Measurements from ENCODE around the gene GOLGA8B.
"Not testable (repeated sequence)": the region's sequence is repeated elsewhere in the genome, so short reads cannot be mapped to it uniquely, and the experiment has no call there.

The GOLGA8B gene

DNA sequence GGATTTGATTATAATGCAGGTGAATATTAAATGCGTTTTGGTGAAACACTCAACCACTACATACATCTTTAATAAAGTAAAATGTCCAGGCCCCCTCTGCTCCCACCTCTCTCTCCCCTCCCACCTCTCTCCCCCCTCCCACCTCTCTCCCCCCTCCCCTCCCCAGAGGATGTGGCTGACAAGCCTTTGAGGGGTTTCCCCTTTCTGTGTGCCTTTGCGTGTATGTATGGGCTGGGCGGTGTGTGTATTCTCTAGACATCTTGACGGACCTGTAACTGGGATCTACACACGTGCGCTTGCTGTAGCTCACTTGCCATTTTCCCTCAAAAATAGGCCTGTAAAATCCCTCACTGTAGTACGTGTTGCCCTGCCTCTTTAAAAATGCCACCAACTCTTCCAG is 28.3 kb downstream of the GOLGA8B start:
- not testable (repeated sequence) for DNase-seq

DNA sequence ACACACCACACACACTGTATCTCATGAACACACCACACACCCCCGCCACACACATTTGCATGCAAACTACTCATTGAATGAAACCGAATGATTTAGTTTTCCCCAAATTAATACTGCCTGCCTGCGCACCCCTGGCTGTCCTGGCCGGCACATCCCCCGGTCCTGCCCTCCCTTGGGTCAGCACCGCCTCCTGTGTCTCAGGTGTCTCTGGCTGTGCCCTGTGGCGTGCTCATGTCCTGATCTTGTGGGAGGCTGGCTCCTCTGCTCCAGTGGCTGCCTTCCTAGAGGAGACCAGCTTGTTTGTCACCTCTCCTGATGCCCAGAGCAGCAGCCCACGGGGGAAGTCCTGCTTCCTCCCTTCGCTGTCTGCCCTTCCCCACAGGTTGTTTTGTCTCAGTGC is 28.7 kb downstream of the GOLGA8B start:
- not testable (repeated sequence) for DNase-seq

GRCh38 chr15:34554126-34554525 is 29.3 kb downstream of the GOLGA8B start:
- DNase-seq: not testable (repeated sequence)

- DNase-seq: not testable (repeated sequence)
Measured at GRCh38 chr15:34550129-34550528, 33.3 kb downstream of the GOLGA8B start.

- DNase-seq: not testable (repeated sequence)
Measured at GRCh38 chr15:34549381-34549809, 34.1 kb downstream of the GOLGA8B start.

GRCh38 chr15:34543860-34544649 is 39.4 kb downstream of the GOLGA8B start:
- DNase-seq: not testable (repeated sequence)

DNA sequence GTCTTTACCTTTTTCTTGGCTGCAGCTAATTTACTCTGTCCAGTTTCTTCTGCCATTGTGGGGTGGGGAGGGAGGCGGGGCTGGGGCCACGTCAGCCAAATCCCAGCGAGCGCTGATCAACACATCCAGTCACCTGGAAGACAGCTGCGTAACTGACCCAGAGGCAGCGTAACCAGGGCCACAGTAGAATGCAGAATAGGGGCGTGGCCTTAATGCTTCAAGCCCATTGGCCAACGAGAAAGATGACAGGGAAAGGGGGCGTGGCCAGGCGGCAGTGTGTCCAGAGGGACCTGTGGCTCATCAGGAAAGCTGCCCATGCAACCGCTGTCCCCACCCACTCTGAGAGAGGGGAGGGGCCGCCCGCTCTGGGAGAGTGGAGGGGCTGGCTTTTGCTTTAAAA is 47.6 kb downstream of the GOLGA8B start:
- DNase-seq: not testable (repeated sequence)
